Diencephalon (tissue), 1 donor: ENCODE data around the gene CEP126. TPM values are rescaled to one million over a fixed set of nuclear protein-coding genes. Genes with fewer than 3 reads are reported as not detected.

Source experiments
- total RNA-seq: library from RNA; depleted of rRNA; stranded (reverse); fragments of >200 nt; gene quantifications from one replicate; pipeline ENCODE4 v1.2.3, GENCODE V29; 2014

Gene CEP126, protein sequence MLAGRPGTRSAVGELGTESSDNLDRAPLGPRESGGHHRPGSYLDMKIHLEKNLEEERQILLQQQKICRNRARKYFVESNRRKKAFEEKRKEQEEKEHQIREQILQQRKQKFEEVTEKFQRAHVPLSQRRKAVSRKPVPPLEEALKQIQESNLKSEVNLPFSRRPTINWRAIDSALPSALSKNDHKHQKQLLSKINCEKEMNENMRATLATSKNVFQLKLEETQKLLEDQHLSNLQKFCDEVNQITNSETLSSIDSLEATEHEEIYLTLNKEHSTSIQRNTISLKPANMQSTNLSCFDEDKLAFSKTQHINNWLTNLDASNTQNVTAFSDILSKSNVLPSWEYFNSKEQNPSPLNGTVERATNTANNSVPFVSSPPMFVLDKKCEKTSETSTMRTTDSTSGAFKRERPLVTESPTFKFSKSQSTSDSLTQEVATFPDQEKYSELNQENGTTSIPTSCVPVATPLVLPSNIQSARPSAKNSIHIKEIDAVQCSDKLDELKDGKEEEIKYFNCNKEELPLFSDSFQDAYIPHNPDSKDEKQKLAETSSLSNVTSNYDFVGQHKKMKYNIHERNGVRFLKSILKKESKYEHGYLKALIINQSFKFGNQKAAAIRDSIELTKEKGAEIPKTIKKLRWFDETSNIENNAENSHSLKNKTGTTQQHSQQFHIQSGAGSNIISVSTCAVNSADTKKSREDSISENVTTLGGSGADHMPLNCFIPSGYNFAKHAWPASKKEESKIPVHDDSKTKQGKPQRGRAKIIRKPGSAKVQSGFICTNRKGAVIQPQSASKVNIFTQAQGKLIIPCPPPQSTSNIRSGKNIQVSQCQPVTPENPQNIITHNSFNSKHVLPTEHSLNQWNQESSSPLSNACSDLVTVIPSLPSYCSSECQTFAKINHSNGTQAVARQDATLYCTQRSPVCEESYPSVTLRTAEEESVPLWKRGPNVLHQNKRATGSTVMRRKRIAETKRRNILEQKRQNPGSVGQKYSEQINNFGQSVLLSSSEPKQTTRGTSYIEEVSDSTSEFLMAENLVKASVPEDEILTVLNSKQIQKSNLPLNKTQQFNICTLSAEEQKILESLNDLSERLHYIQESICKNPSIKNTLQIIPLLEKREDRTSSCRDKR
- total RNA-seq: 12.9 TPM

DNA sequence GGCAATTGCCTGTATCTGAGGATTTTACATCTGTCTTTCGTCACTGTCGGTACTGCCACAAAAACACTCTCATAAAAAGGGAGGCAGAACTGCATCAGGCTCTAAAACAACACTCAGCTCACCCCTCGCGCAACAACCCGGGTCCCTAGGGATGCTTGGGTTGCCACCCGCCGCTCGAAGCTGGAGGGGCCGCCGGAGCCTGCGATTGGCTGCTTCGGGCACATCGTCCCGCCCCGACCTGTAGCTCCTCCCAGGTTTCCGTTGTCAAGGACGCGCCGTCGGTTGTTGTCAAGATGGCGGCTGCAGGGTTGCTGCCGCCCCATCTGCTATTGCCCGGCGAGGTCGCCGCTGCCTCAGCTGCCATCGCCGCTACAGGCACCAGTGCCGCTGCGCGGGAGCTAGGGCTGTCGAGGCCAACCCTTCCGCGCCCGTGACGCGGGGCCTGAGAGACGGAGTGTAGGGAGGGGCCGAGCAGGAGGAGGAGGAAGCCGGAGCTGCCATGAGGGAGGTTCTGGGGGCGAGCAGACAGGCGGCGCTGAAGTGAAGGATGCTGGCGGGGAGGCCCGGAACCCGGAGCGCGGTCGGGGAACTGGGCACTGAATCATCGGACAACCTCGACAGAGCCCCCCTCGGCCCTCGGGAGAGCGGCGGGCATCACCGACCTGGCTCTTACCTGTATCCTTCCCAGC is at the start of gene CEP126:
Gene CEP126 (plus strand): TSS at position 273 of the 689 bp plus-strand sequence. CDS start 275 bp downstream, at position 548.

DNA sequence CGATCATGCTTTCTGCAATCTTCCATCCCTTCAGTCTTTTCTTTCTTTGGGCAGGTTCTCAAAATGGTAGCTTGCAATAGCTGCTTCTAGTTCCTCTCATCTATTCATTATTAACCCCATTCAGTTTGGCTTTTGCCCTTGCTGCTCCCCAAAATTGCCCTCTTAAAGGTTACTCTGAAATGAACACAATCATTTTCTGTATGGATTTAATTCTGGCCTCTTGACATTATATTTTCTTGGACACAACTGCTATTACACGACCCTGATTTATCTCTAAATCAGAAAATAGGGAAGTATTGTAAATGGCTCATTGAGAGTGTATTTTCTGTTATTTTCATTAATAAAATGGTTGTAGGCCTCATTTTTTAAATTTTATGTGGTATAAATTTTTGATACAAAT is 1.6 kb downstream of the CEP126 start, which contains the start of gene ANGPTL5:
Gene ANGPTL5 (minus strand): TSS at position 101 of the 400 bp plus-strand sequence. CDS start 8,613 bp downstream, outside the sequence.

DNA sequence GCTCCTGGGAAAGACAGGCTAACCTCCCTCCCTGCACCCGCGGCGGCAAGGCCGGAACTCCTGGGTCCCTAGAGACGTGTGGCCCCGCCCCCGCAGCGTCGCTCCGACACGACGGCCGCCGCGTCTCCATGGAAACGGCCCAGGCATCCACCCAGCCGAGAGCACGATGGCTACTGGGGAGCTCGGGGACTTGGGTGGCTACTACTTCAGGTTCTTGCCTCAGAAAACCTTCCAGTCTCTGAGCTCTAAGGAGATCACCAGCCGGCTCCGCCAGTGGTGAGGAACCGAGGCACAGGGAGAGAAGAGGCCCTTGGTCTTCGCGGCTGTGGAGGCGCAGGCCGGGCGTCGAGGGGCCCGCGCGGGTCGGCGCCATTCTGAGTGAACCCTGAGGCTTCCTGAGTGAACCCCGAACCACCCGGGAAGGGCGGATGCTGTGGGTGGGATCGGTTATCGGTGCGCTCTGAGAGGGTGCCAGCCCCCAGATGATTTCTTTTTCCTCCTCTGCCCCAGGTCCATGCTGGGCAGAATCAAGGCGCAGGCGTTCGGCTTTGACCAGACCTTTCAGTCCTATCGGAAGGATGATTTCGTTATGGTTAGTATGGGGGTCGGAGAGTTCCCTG is 132.6 kb downstream of the CEP126 start, which contains the start of gene CFAP300:
Gene CFAP300 (plus strand): TSS at position 133 of the 620 bp plus-strand sequence. CDS start 34 bp downstream, at position 167.

Other genes starting within 250 kb of the CEP126 start
- gene ANGPTL5, start 1.5 kb downstream of the CEP126 start, total RNA-seq: 0.23 TPM
- gene CFAP300, start 132.4 kb downstream of the CEP126 start, total RNA-seq: 6.7 TPM
- gene YAP1, start 195.4 kb downstream of the CEP126 start, total RNA-seq: 33.9 TPM